ENCODE results near the gene ZDHHC6. TPM values are rescaled to one million over a fixed set of nuclear protein-coding genes. Genes with fewer than 3 reads are reported as not detected.
A peak's percentile ranks its signal among the peaks of the same experiment; 100 is the strongest.
"Not testable (repeated sequence)": the region's sequence is repeated elsewhere in the genome, so short reads cannot be mapped to it uniquely, and the experiment has no call there.

Gene ZDHHC6
- total RNA-seq, 1 donor from 2014 or later: 24.8 TPM

DNA sequence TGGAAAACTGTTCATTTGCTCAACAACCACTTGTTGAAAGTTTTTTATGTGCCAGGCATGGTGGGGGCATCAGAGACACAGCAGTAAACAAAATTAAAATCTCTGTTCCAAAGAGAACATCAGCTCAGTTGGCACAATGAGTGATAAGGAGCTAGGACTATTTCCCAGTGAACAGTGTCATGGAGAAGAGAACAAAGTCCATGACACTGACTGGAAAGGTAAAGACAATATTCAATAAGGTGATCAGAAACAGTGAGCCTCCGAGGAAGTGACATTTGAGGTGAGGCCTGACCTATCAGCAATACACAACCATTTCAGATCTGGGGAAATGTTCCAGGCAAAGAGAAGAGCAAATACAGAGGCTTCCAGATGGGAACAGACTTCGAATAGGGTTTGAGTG, 58.2 kb downstream of the ZDHHC6 start:
- no peak for TF ChIP-seq EZH2 (IDR thresholded peaks at IDR 0.05; ENCODE audit: insufficient read depth, low read length)
- TF ChIP-seq, protein P1, sequence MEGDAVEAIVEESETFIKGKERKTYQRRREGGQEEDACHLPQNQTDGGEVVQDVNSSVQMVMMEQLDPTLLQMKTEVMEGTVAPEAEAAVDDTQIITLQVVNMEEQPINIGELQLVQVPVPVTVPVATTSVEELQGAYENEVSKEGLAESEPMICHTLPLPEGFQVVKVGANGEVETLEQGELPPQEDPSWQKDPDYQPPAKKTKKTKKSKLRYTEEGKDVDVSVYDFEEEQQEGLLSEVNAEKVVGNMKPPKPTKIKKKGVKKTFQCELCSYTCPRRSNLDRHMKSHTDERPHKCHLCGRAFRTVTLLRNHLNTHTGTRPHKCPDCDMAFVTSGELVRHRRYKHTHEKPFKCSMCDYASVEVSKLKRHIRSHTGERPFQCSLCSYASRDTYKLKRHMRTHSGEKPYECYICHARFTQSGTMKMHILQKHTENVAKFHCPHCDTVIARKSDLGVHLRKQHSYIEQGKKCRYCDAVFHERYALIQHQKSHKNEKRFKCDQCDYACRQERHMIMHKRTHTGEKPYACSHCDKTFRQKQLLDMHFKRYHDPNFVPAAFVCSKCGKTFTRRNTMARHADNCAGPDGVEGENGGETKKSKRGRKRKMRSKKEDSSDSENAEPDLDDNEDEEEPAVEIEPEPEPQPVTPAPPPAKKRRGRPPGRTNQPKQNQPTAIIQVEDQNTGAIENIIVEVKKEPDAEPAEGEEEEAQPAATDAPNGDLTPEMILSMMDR (IDR thresholded peaks at IDR 0.05; ENCODE audit: insufficient read depth, low read depth, low read length): no peak
- Histone ChIP-seq H3K27ac (ENCODE audit: low read depth, low read length) (no peak overlapping the region), H3K4me2 (ENCODE audit: low read length) (no peak overlapping the region), H2AFZ (ENCODE audit: low read depth, low read length) (no peak overlapping the region), H3K36me3 (ENCODE audit: insufficient read depth, low read length) (no peaks in the 10 kb centered on the region), H3K4me3 (ENCODE audit: insufficient read depth, low read depth, low read length) (no peak overlapping the region), H3K79me2 (ENCODE audit: insufficient read depth, low read length) (no peaks in the 10 kb centered on the region), H3K9me3 (ENCODE audit: insufficient read depth, low read depth, low read length) (no peaks in the 10 kb centered on the region), H3K4me1 (ENCODE audit: insufficient read depth, low read length) (peaks cover 9% of the 10 kb centered on the region), H3K9ac (ENCODE audit: low read length) (no peak overlapping the region), H4K20me1 (ENCODE audit: insufficient read depth, low read length) (no peaks in the 10 kb centered on the region), H3K27me3 (ENCODE audit: insufficient read depth, low read length) (peaks cover 4% of the 10 kb centered on the region)
- H3K4me3 Mint-ChIP-seq (ENCODE audit: unreplicated experiment): no peak overlapping the region
- H3K9me3 Mint-ChIP-seq (ENCODE audit: unreplicated experiment): no peaks in the 10 kb centered on the region
- peaks cover 9% of the 10 kb centered on the region for H3K4me1 Mint-ChIP-seq (ENCODE audit: low read depth, unreplicated experiment)
- no peak overlapping the region for H3K27ac Mint-ChIP-seq (ENCODE audit: unreplicated experiment)
- peaks cover 2% of the 10 kb centered on the region for H3K36me3 Mint-ChIP-seq (ENCODE audit: low read depth, unreplicated experiment)
- no peak for FAIRE-seq
- no peaks in the 10 kb centered on the region for H3K27me3 Mint-ChIP-seq (ENCODE audit: low read depth, unreplicated experiment)
- DNase-seq (ENCODE audit: low read depth): no peak

DNA sequence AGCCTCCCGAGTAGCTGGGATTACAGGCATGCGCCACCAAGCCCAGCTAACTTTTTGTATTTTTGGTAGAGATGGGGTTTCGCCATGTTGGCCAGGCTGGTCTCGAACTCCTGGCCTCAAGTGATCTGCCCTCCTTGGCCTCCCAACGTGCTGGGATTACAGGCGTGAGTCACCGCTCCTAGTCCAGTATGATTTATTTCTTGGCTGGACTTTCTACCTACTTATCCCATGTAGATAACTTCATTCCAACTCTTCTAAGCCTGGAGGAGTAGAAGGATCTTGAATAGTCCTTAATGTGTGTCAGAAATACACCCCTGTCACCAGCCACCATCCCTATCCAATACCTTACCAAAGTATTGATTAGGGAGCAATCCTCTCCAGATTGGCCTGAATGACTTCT, 58.7 kb downstream of the ZDHHC6 start:
- not testable (repeated sequence) for H3K9ac ChIP-seq (ENCODE audit: low read length); H3K27me3 Mint-ChIP-seq (ENCODE audit: low read depth, unreplicated experiment); H2AFZ ChIP-seq (ENCODE audit: low read depth, low read length); H3K27ac Mint-ChIP-seq (ENCODE audit: unreplicated experiment); H3K9me3 Mint-ChIP-seq (ENCODE audit: unreplicated experiment); H3K4me2 ChIP-seq (ENCODE audit: low read length); H3K9me3 ChIP-seq (ENCODE audit: insufficient read depth, low read depth, low read length); DNase-seq (ENCODE audit: low read depth); H3K27ac ChIP-seq (ENCODE audit: low read depth, low read length); H3K36me3 Mint-ChIP-seq (ENCODE audit: low read depth, unreplicated experiment); H3K4me3 ChIP-seq (ENCODE audit: insufficient read depth, low read depth, low read length); H3K27me3 ChIP-seq (ENCODE audit: insufficient read depth, low read length); H3K4me3 Mint-ChIP-seq (ENCODE audit: unreplicated experiment); H4K20me1 ChIP-seq (ENCODE audit: insufficient read depth, low read length); H3K36me3 ChIP-seq (ENCODE audit: insufficient read depth, low read length); FAIRE-seq; H3K79me2 ChIP-seq (ENCODE audit: insufficient read depth, low read length)
- H3K4me1 ChIP-seq (ENCODE audit: insufficient read depth, low read length): peaks cover 14% of the 10 kb centered on the region
- peaks cover 11% of the 10 kb centered on the region for H3K4me1 Mint-ChIP-seq (ENCODE audit: low read depth, unreplicated experiment)

DNA sequence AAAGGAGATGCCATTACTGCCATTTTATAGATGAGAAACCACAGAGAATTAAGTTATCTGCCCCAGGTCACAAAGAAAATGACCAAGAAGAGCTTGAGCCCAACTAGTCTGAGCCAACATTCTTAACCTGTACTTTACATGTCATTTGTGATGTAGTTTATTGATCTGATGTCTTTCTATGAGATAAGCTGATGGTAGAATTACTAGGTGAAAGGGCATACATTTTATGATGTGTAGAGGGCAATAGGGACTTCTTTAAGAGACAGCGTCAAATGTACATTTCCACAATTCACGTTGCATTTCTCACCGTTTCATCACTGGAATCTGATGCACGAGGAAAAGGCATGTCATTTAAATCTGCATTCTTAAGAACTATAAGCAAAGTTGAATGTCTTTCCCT, 61.5 kb downstream of the ZDHHC6 start:
- H3K27ac Mint-ChIP-seq (ENCODE audit: unreplicated experiment): peak overlapping the region; percentile 19
- H3K4me3 ChIP-seq (ENCODE audit: insufficient read depth, low read depth, low read length): no peak overlapping the region
- peaks cover 2% of the 10 kb centered on the region for H3K36me3 Mint-ChIP-seq (ENCODE audit: low read depth, unreplicated experiment)
- peaks cover 16% of the 10 kb centered on the region for H3K4me1 ChIP-seq (ENCODE audit: insufficient read depth, low read length)
- H3K27ac ChIP-seq (ENCODE audit: low read depth, low read length): no peak overlapping the region
- no peaks in the 10 kb centered on the region for H3K27me3 ChIP-seq (ENCODE audit: insufficient read depth, low read length)
- peaks cover 2% of the 10 kb centered on the region for H3K27me3 Mint-ChIP-seq (ENCODE audit: low read depth, unreplicated experiment)
- H3K9me3 ChIP-seq (ENCODE audit: insufficient read depth, low read depth, low read length): no peaks in the 10 kb centered on the region
- FAIRE-seq: no peak
- H3K4me1 Mint-ChIP-seq (ENCODE audit: low read depth, unreplicated experiment): peaks cover 18% of the 10 kb centered on the region
- H3K9me3 Mint-ChIP-seq (ENCODE audit: unreplicated experiment): peaks cover 3% of the 10 kb centered on the region
- no peak overlapping the region for H3K4me2 ChIP-seq (ENCODE audit: low read length)
- H2AFZ ChIP-seq (ENCODE audit: low read depth, low read length): no peak overlapping the region
- no peaks in the 10 kb centered on the region for H3K79me2 ChIP-seq (ENCODE audit: insufficient read depth, low read length)
- DNase-seq (ENCODE audit: low read depth): no peak
- no peaks in the 10 kb centered on the region for H4K20me1 ChIP-seq (ENCODE audit: insufficient read depth, low read length)
- H3K9ac ChIP-seq (ENCODE audit: low read length): no peak overlapping the region
- TF ChIP-seq EZH2 (IDR thresholded peaks at IDR 0.05; ENCODE audit: insufficient read depth, low read length): no peak
- TF ChIP-seq, protein P1 (IDR thresholded peaks at IDR 0.05; ENCODE audit: insufficient read depth, low read depth, low read length): no peak
- H3K36me3 ChIP-seq (ENCODE audit: insufficient read depth, low read length): no peaks in the 10 kb centered on the region
- no peak overlapping the region for H3K4me3 Mint-ChIP-seq (ENCODE audit: unreplicated experiment)
